A673 (cell line): Measurements from ENCODE around the gene KRTAP3-2. TPM values are rescaled to one million over a fixed set of nuclear protein-coding genes. Genes with fewer than 3 reads are reported as not detected.

Experiments
- BruUV-seq: library from RNA; stranded (reverse); fragments of 400-500 nt; replicated peaks from 2 replicates; lab custom pipeline; 2021; lab: Mats Ljungman, UMichigan
- CTCF ChIA-PET: fragments of 300-600 bp; sonication (Branson Sonifier 250); formaldehyde crosslinking; loops from one replicate; lab custom pipeline; 2022; ENCODE audit warnings: antibody characterized with exemption; lab: Charles Lee
- POLR2A ChIA-PET: fragments of 300-600 bp; sonication (Branson Sonifier 250); formaldehyde crosslinking; loops from one replicate; lab custom pipeline; 2022; ENCODE audit warnings: antibody characterized with exemption; ENCODE audit not compliant: low non-redundant PET; lab: Charles Lee
- DNase-seq: peaks from one replicate; pipeline ENCODE4 v3.0.0-alpha.2; 2015; ENCODE audit warnings: low spot score
- H3K27ac ChIP-seq: fragments of 200-600 bp; sonication (generic); 2 replicates; pipeline ENCODE4 v1.5.1; 2016; ENCODE audit warnings: mixed run types, low read depth, mild to moderate bottlenecking, mixed read lengths, antibody characterized with exemption, low read length; ENCODE audit not compliant: poor library complexity, severe bottlenecking
- H3K27me3 ChIP-seq: fragments of 200-600 bp; sonication (generic); replicated peaks from 2 replicates; pipeline ENCODE4 v1.6.1; 2017; ENCODE audit warnings: mixed run types, low read depth, mild to moderate bottlenecking, mixed read lengths, antibody characterized with exemption, low read length; ENCODE audit not compliant: insufficient read depth, poor library complexity
- H3K36me3 ChIP-seq: fragments of 200-600 bp; sonication (generic); 2 replicates; pipeline ENCODE4 v1.6.1; 2016; ENCODE audit warnings: mixed run types, mild to moderate bottlenecking, mixed read lengths, antibody characterized with exemption, low read length; ENCODE audit not compliant: insufficient read depth, poor library complexity, severe bottlenecking
- H3K4me1 ChIP-seq: fragments of 200-600 bp; sonication (generic); 2 replicates; pipeline ENCODE4 v1.6.1; 2017; ENCODE audit warnings: mixed run types, mild to moderate bottlenecking, mixed read lengths, antibody characterized with exemption, low read length; ENCODE audit not compliant: insufficient read depth, poor library complexity, severe bottlenecking
- H3K4me3 ChIP-seq: fragments of 200-600 bp; sonication (generic); 2 replicates; pipeline ENCODE4 v1.5.1; 2016; ENCODE audit warnings: low read depth, mixed run types, mild to moderate bottlenecking, mixed read lengths, low read length; ENCODE audit not compliant: poor library complexity, severe bottlenecking
- H3K9me3 ChIP-seq: fragments of 200-600 bp; sonication (generic); 2 replicates; pipeline ENCODE4 v1.6.1; 2016; ENCODE audit warnings: mixed run types, low read depth, mild to moderate bottlenecking, mixed read lengths, antibody characterized with exemption, low read length; ENCODE audit not compliant: poor library complexity, severe bottlenecking
- CTCF ChIP-seq: fragments of 300-800, 200-600 bp; sonication (generic); conservative IDR thresholded peaks from 2 replicates; pipeline ENCODE4 v1.5.1; 2017; ENCODE audit warnings: low read depth, mild to moderate bottlenecking, antibody characterized with exemption, low read length, moderate library complexity, mixed read lengths
- EZH2 ChIP-seq: fragments of 200-600 bp; sonication (generic); IDR thresholded peaks from 2 replicates; pipeline ENCODE4 v1.6.1; 2017; ENCODE audit warnings: borderline replicate concordance, low read depth, mild to moderate bottlenecking, mixed read lengths, antibody characterized with exemption, low read length; ENCODE audit not compliant: poor library complexity, severe bottlenecking
- intact Hi-C: fragments of 100-400 bp; cut with micrococcal nuclease; formaldehyde crosslinking; loops from one replicate; pipeline ENCODE4 v1.10.0; 2022; ENCODE audit not compliant: unreplicated experiment
- total RNA-seq: library from RNA; stranded (reverse); gene quantifications from 2 replicates; pipeline ENCODE4 v1.2.3, GENCODE V29; 2021

The KRTAP3-2 gene
- total RNA-seq, 1 experiment from 2014 or later = not detected

- ChIA-PET CTCF (no interaction called here), POLR2A (no interaction called here)
- BruUV-seq = no TSS peak
- H3K4me1 ChIP-seq = no peaks in the 10 kb centered on the region
- no peaks in the 10 kb centered on the region for H3K9me3 ChIP-seq
- DNase-seq = no peak
- TF ChIP-seq EZH2 (no peak), CTCF (no peak)
- no peak overlapping the region for H3K27ac ChIP-seq
- no peaks in the 10 kb centered on the region for H3K27me3 ChIP-seq
- H3K36me3 ChIP-seq = no peaks in the 10 kb centered on the region
- H3K4me3 ChIP-seq = no peak overlapping the region
- intact Hi-C loops = no loop called here
Measured at GRCh38 chr17:40978575-40979151, 21.0 kb downstream of the KRTAP3-2 start.

GRCh38 chr17:40975516-40975915 lies 24.2 kb downstream of the KRTAP3-2 start:
- intact Hi-C loops = no loop called here
- TF ChIP-seq CTCF = no peak
- no peak for TF ChIP-seq EZH2
- ChIA-PET POLR2A (no interaction called here), CTCF (no interaction called here)
- H3K36me3 ChIP-seq = no peaks in the 10 kb centered on the region
- no peak overlapping the region for H3K4me3 ChIP-seq
- H3K27me3 ChIP-seq = no peaks in the 10 kb centered on the region
- no peak overlapping the region for H3K27ac ChIP-seq
- H3K4me1 ChIP-seq = no peaks in the 10 kb centered on the region
- no TSS peak for BruUV-seq
- no peaks in the 10 kb centered on the region for H3K9me3 ChIP-seq
- DNase-seq = no peak

GRCh38 chr17:40974366-40974765 lies 25.3 kb downstream of the KRTAP3-2 start:
- ChIA-PET CTCF (interaction anchor here (0.7 kb wide), 1 partner anchor 13 kb away, joined by 3 read pairs; no protein-coding TSS in a partner anchor), POLR2A (no interaction called here)
- H3K4me3 ChIP-seq = no peak overlapping the region
- H3K9me3 ChIP-seq = no peaks in the 10 kb centered on the region
- no peak for DNase-seq
- no peak overlapping the region for H3K27ac ChIP-seq
- no TSS peak for BruUV-seq
- TF ChIP-seq CTCF (no peak), EZH2 (no peak)
- no peaks in the 10 kb centered on the region for H3K36me3 ChIP-seq
- intact Hi-C loops = no loop called here
- no peaks in the 10 kb centered on the region for H3K27me3 ChIP-seq
- H3K4me1 ChIP-seq = no peaks in the 10 kb centered on the region
